NB4 (cell line): ENCODE results near the gene SAMD14.

ENCODE experiments used
- CTCF ChIP-seq: IDR thresholded peaks from one replicate; pipeline ENCODE4 v1.5.1; 2012; ENCODE audit warnings: low read depth, low read length
- MAX ChIP-seq: IDR thresholded peaks from 2 replicates; pipeline ENCODE4 v1.6.1; 2011; ENCODE audit warnings: low read depth, low read length

DNA sequence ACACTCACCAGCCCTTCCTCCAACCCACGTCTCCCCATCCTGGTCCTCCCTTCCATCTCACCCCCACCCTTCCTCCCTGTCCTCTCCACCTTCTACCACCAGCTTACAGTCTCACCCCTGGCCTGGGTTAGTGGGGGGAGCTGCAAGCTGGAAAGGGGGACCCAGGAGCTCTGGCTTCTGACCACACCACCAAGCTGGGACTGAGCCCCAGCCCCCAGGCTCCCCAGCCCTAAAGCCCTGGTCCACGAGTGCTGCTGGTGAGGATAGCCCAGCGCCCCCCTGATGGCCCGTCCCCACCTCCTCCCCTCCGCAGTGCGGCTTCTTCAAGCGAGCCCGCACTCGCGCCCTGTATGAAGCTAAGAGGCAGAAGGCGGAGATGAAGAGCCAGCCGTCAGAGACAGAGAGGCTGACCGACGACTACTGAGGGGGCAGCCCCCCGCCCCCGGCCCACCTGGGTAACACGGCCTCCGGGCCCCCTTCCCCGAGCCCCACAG is 42.0 kb downstream of the SAMD14 start:
- no peak for TF ChIP-seq MAX
- no peak for TF ChIP-seq CTCF
